ENCODE results near the gene NDUFB3. TPM values are rescaled to one million over a fixed set of nuclear protein-coding genes. Genes with fewer than 3 reads are reported as not detected.

NDUFB3 gene
- total and polyA plus RNA-seq, 2 experiments from 2014 or later = 34.3 to 230 TPM

DNA sequence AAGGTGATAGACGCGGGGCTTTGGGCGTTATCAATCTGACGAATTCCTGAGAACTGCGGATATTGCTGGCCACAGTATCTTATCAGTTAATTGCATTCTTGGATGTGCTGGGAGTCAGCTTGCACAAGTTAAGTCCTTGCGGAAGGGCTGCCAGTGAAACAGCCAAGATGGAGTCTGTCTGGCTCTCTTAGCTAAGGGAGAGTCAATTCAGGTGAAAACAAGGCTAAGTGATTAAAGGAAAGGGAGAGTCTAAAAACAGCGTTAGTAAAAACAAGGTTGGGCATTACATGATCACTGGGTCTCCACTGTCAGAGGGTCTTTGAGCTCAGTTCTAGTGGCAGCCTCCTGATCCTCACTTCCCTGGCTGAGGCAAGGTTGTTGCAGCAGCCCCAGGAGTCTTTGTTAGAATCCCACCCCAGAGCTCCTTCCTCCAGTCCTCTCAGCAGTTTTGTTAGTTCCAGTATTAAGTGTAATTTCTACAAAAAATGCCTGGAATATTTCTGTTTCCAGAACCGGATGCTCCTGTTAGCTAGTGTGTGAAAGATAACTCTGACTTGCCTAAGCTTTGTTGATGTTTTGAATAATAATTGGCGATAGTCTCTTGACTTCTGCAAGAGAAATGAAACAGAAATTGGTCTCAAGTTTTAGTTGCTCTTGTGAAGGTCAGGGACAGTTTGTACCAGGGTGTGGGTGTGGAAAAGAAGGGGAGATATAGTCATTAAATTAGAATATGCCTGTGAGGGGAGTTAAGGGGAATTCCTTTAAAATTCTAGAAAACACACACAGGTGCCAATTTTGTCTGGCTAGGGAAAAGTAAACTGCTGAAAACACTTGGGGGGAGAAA is 54.7 kb downstream of the NDUFB3 start:
- no peaks in the 10 kb centered on the region for H3K36me3 Mint-ChIP-seq (ENCODE audit: low read depth)
- H3K79me2 ChIP-seq (replicated peaks; ENCODE audit: insufficient read depth) = peaks cover 4% of the 10 kb centered on the region; the same call in 1 of the 2 replicates
- H3K4me1 Mint-ChIP-seq = peaks cover 47% of the 10 kb centered on the region
- no peaks in the 10 kb centered on the region for H3K27me3 ChIP-seq (ENCODE audit: insufficient read depth)
- TF ChIP-seq EZH2 (IDR thresholded peaks at IDR 0.05; ENCODE audit: low read depth, unreplicated experiment) = no peak
- TF ChIP-seq, protein P1, sequence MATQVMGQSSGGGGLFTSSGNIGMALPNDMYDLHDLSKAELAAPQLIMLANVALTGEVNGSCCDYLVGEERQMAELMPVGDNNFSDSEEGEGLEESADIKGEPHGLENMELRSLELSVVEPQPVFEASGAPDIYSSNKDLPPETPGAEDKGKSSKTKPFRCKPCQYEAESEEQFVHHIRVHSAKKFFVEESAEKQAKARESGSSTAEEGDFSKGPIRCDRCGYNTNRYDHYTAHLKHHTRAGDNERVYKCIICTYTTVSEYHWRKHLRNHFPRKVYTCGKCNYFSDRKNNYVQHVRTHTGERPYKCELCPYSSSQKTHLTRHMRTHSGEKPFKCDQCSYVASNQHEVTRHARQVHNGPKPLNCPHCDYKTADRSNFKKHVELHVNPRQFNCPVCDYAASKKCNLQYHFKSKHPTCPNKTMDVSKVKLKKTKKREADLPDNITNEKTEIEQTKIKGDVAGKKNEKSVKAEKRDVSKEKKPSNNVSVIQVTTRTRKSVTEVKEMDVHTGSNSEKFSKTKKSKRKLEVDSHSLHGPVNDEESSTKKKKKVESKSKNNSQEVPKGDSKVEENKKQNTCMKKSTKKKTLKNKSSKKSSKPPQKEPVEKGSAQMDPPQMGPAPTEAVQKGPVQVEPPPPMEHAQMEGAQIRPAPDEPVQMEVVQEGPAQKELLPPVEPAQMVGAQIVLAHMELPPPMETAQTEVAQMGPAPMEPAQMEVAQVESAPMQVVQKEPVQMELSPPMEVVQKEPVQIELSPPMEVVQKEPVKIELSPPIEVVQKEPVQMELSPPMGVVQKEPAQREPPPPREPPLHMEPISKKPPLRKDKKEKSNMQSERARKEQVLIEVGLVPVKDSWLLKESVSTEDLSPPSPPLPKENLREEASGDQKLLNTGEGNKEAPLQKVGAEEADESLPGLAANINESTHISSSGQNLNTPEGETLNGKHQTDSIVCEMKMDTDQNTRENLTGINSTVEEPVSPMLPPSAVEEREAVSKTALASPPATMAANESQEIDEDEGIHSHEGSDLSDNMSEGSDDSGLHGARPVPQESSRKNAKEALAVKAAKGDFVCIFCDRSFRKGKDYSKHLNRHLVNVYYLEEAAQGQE (IDR thresholded peaks at IDR 0.05; ENCODE audit: unreplicated experiment) = no peak
- no peak for TF ChIP-seq ZNF331 (CRISPR knock-in tag; IDR thresholded peaks at IDR 0.05; ENCODE audit: low read depth)
- no peak for TF ChIP-seq EZH2phosphoT487 (IDR thresholded peaks at IDR 0.05; ENCODE audit: unreplicated experiment)
- TF ChIP-seq CREB1 (CRISPR knock-in tag; IDR thresholded peaks at IDR 0.05; ENCODE audit: low read depth) = no peak
- no peak for TF ChIP-seq JUNB (IDR thresholded peaks at IDR 0.05; ENCODE audit: unreplicated experiment)
- no peak for TF ChIP-seq ZNF114 (CRISPR knock-in tag; IDR thresholded peaks at IDR 0.05)
- TF ChIP-seq POLR2AphosphoS5 (IDR thresholded peaks at IDR 0.05; ENCODE audit: low read depth) = no peak
- TF ChIP-seq, protein P2, sequence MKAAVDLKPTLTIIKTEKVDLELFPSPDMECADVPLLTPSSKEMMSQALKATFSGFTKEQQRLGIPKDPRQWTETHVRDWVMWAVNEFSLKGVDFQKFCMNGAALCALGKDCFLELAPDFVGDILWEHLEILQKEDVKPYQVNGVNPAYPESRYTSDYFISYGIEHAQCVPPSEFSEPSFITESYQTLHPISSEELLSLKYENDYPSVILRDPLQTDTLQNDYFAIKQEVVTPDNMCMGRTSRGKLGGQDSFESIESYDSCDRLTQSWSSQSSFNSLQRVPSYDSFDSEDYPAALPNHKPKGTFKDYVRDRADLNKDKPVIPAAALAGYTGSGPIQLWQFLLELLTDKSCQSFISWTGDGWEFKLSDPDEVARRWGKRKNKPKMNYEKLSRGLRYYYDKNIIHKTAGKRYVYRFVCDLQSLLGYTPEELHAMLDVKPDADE (IDR thresholded peaks at IDR 0.05) = no peak
- no peak for TF ChIP-seq NANOG (IDR thresholded peaks at IDR 0.05; ENCODE audit: borderline replicate concordance)
- no peak for TF ChIP-seq STAT1 (IDR thresholded peaks at IDR 0.05; ENCODE audit: unreplicated experiment)
- TF ChIP-seq, protein P3, sequence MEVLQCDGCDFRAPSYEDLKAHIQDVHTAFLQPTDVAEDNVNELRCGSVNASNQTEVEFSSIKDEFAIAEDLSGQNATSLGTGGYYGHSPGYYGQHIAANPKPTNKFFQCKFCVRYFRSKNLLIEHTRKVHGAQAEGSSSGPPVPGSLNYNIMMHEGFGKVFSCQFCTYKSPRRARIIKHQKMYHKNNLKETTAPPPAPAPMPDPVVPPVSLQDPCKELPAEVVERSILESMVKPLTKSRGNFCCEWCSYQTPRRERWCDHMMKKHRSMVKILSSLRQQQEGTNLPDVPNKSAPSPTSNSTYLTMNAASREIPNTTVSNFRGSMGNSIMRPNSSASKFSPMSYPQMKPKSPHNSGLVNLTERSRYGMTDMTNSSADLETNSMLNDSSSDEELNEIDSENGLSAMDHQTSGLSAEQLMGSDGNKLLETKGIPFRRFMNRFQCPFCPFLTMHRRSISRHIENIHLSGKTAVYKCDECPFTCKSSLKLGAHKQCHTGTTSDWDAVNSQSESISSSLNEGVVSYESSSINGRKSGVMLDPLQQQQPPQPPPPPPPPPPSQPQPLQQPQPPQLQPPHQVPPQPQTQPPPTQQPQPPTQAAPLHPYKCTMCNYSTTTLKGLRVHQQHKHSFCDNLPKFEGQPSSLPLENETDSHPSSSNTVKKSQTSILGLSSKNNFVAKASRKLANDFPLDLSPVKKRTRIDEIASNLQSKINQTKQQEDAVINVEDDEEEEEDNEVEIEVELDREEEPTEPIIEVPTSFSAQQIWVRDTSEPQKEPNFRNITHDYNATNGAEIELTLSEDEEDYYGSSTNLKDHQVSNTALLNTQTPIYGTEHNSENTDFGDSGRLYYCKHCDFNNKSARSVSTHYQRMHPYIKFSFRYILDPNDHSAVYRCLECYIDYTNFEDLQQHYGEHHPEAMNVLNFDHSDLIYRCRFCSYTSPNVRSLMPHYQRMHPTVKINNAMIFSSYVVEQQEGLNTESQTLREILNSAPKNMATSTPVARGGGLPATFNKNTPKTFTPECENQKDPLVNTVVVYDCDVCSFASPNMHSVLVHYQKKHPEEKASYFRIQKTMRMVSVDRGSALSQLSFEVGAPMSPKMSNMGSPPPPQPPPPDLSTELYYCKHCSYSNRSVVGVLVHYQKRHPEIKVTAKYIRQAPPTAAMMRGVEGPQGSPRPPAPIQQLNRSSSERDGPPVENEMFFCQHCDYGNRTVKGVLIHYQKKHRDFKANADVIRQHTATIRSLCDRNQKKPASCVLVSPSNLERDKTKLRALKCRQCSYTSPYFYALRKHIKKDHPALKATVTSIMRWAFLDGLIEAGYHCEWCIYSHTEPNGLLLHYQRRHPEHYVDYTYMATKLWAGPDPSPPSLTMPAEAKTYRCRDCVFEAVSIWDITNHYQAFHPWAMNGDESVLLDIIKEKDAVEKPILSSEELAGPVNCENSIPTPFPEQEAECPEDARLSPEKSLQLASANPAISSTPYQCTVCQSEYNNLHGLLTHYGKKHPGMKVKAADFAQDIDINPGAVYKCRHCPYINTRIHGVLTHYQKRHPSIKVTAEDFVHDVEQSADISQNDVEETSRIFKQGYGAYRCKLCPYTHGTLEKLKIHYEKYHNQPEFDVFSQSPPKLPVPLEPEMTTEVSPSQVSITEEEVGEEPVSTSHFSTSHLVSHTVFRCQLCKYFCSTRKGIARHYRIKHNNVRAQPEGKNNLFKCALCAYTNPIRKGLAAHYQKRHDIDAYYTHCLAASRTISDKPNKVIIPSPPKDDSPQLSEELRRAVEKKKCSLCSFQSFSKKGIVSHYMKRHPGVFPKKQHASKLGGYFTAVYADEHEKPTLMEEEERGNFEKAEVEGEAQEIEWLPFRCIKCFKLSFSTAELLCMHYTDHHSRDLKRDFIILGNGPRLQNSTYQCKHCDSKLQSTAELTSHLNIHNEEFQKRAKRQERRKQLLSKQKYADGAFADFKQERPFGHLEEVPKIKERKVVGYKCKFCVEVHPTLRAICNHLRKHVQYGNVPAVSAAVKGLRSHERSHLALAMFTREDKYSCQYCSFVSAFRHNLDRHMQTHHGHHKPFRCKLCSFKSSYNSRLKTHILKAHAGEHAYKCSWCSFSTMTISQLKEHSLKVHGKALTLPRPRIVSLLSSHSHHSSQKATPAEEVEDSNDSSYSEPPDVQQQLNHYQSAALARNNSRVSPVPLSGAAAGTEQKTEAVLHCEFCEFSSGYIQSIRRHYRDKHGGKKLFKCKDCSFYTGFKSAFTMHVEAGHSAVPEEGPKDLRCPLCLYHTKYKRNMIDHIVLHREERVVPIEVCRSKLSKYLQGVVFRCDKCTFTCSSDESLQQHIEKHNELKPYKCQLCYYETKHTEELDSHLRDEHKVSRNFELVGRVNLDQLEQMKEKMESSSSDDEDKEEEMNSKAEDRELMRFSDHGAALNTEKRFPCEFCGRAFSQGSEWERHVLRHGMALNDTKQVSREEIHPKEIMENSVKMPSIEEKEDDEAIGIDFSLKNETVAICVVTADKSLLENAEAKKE (CRISPR knock-in tag; IDR thresholded peaks at IDR 0.05) = no peak
- TF ChIP-seq, protein P4, sequence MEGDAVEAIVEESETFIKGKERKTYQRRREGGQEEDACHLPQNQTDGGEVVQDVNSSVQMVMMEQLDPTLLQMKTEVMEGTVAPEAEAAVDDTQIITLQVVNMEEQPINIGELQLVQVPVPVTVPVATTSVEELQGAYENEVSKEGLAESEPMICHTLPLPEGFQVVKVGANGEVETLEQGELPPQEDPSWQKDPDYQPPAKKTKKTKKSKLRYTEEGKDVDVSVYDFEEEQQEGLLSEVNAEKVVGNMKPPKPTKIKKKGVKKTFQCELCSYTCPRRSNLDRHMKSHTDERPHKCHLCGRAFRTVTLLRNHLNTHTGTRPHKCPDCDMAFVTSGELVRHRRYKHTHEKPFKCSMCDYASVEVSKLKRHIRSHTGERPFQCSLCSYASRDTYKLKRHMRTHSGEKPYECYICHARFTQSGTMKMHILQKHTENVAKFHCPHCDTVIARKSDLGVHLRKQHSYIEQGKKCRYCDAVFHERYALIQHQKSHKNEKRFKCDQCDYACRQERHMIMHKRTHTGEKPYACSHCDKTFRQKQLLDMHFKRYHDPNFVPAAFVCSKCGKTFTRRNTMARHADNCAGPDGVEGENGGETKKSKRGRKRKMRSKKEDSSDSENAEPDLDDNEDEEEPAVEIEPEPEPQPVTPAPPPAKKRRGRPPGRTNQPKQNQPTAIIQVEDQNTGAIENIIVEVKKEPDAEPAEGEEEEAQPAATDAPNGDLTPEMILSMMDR (conservative IDR thresholded peaks at IDR 0.05; ENCODE audit: low read depth in 2 of 2) = no peak
- peak overlapping the region; percentile 57 for H3K27ac ChIP-seq (ENCODE audit: low read depth)
- ATAC-seq (peak; percentile 23), DNase-seq (ENCODE audit: low spot score) (no peak)
- H3K27ac Mint-ChIP-seq = 0 out of 2 replicates have a peak overlapping the region, but pooled peaks have one; percentile 50
- no peak overlapping the region for H2AFZ ChIP-seq
- H4K20me1 ChIP-seq (replicated peaks; ENCODE audit: insufficient read depth) = no peaks in the 10 kb centered on the region
- H3F3A ChIP-seq (replicated peaks; ENCODE audit: low read depth) = no peaks in the 10 kb centered on the region
- no peaks in the 10 kb centered on the region for H3K9me3 Mint-ChIP-seq
- H3K4me1 ChIP-seq (ENCODE audit: insufficient read depth) = peaks cover 45% of the 10 kb centered on the region
- H3K27me3 Mint-ChIP-seq (ENCODE audit: insufficient read depth, low read depth, poor library complexity) = peaks cover 7% of the 10 kb centered on the region
- peak overlapping the region; percentile 52; the same call in 1 of the 2 replicates for H3K4me2 ChIP-seq
- H3K36me3 ChIP-seq (ENCODE audit: insufficient read depth) = no peaks in the 10 kb centered on the region
- H3K9me2 ChIP-seq (ENCODE audit: insufficient read depth) = 0 out of 2 replicates have a peak, but pooled peaks cover 2% of the 10 kb centered on the region
- no peak overlapping the region; the same call in 2 of the 3 replicates for H3K4me3 Mint-ChIP-seq
- no peak overlapping the region for H3K4me3 ChIP-seq

Measured in GM23338 (cell line).